ENCODE data around the gene SDK1.

Gene SDK1

GRCh38 chr7:3469641-3470040 is 168.6 kb downstream of the SDK1 start:
- no peak for FAIRE-seq

- no peak for FAIRE-seq
Observed at GRCh38 chr7:3480197-3480596, 179.1 kb downstream of the SDK1 start.

GRCh38 chr7:3481435-3481834 is 180.4 kb downstream of the SDK1 start:
- FAIRE-seq = no peak

- FAIRE-seq = no peak
Observed at GRCh38 chr7:3482147-3482921, 181.3 kb downstream of the SDK1 start.

GRCh38 chr7:3486841-3487240 is 185.8 kb downstream of the SDK1 start:
- FAIRE-seq = no peak

- no peak for FAIRE-seq
Observed at GRCh38 chr7:3488829-3489228, 187.8 kb downstream of the SDK1 start.

- FAIRE-seq = no peak
Observed at GRCh38 chr7:3493499-3493898, 192.4 kb downstream of the SDK1 start.

- FAIRE-seq = no peak
Observed at GRCh38 chr7:3494947-3495346, 193.9 kb downstream of the SDK1 start.

- no peak for FAIRE-seq
Observed at GRCh38 chr7:3495530-3495929, 194.5 kb downstream of the SDK1 start.

- no peak for FAIRE-seq
Observed at GRCh38 chr7:3495954-3496353, 194.9 kb downstream of the SDK1 start.

GRCh38 chr7:3497796-3498195 is 196.7 kb downstream of the SDK1 start:
- no peak for FAIRE-seq

- peak; percentile 25 for FAIRE-seq
Observed at GRCh38 chr7:3501671-3502070, 200.6 kb downstream of the SDK1 start.

GRCh38 chr7:3504384-3504783 is 203.3 kb downstream of the SDK1 start:
- FAIRE-seq = no peak

- no peak for FAIRE-seq
Observed at GRCh38 chr7:3510101-3511020, 209.3 kb downstream of the SDK1 start.

GRCh38 chr7:3517344-3517743 is 216.3 kb downstream of the SDK1 start:
- FAIRE-seq = no peak

GRCh38 chr7:3518546-3518945 is 217.5 kb downstream of the SDK1 start:
- FAIRE-seq = no peak

- no peak for FAIRE-seq
Observed at GRCh38 chr7:3520206-3520605, 219.2 kb downstream of the SDK1 start.

- no peak for FAIRE-seq
Observed at GRCh38 chr7:3527496-3528124, 226.6 kb downstream of the SDK1 start.

- FAIRE-seq = no peak
Observed at GRCh38 chr7:3533040-3533439, 232.0 kb downstream of the SDK1 start.

GRCh38 chr7:3537210-3537875 is 236.3 kb downstream of the SDK1 start:
- FAIRE-seq = no peak

GRCh38 chr7:3538041-3538440 is 237.0 kb downstream of the SDK1 start:
- no peak for FAIRE-seq

GRCh38 chr7:3540456-3541220 is 239.6 kb downstream of the SDK1 start:
- FAIRE-seq = no peak

All from G401.6 (cell line).